GM23338 (cell line): Measurements from ENCODE around the gene LENEP. TPM values are rescaled to one million over a fixed set of nuclear protein-coding genes. Genes with fewer than 3 reads are reported as not detected.

Experiments used
- ATAC-seq: fragments of 200-7000 bp; cut with Tn5 transposase; 3 replicates; pipeline ENCODE4 v1.9.1; 2020
- DNase-seq: peaks from one replicate; pipeline ENCODE4 v3.0.0-alpha.2; 2015; ENCODE audit warnings: low spot score
- H2AFZ ChIP-seq: fragments of 200-600 bp; sonication (generic); 2 replicates; pipeline ENCODE4 v1.8.0; 2016; ENCODE audit warnings: antibody characterized with exemption, mild to moderate bottlenecking, moderate library complexity
- H3F3A ChIP-seq: fragments of 200-600 bp; sonication (generic); replicated peaks from 2 replicates; pipeline ENCODE4 v1.8.0; 2017; ENCODE audit warnings: antibody characterized with exemption, mixed run types, low read depth
- H3K27ac ChIP-seq: fragments of 200-600 bp; sonication (generic); 2 replicates; pipeline ENCODE4 v1.6.1; 2016; ENCODE audit warnings: low read depth
- H3K27me3 ChIP-seq: fragments of 200-600 bp; sonication (generic); 2 replicates; pipeline ENCODE4 v1.8.0; 2016; ENCODE audit warnings: mild to moderate bottlenecking, mixed run types, moderate library complexity; ENCODE audit not compliant: insufficient read depth
- H3K36me3 ChIP-seq: fragments of 200-600 bp; sonication (generic); 2 replicates; pipeline ENCODE4 v1.8.0; 2016; ENCODE audit warnings: mild to moderate bottlenecking; ENCODE audit not compliant: insufficient read depth
- H3K4me1 ChIP-seq: fragments of 200-600 bp; sonication (generic); 2 replicates; pipeline ENCODE4 v1.8.0; 2016; ENCODE audit warnings: mild to moderate bottlenecking, moderate library complexity; ENCODE audit not compliant: insufficient read depth
- H3K4me2 ChIP-seq: fragments of 200-600 bp; sonication (generic); 2 replicates; pipeline ENCODE4 v1.7.1; 2017; ENCODE audit warnings: mixed run types
- H3K4me3 ChIP-seq: fragments of 200-600 bp; sonication (generic); 2 replicates; pipeline ENCODE4 v1.6.1; 2016; ENCODE audit warnings: mixed run types
- H3K79me2 ChIP-seq: fragments of 200-600 bp; sonication (generic); replicated peaks from 2 replicates; pipeline ENCODE4 v1.8.0; 2017; ENCODE audit warnings: mild to moderate bottlenecking; ENCODE audit not compliant: insufficient read depth
- H3K9me2 ChIP-seq: fragments of 200-600 bp; sonication (generic); 2 replicates; pipeline ENCODE4 v1.8.0; 2017; ENCODE audit not compliant: insufficient read depth
- H4K20me1 ChIP-seq: fragments of 200-600 bp; sonication (generic); replicated peaks from 2 replicates; pipeline ENCODE4 v1.8.0; 2017; ENCODE audit warnings: mild to moderate bottlenecking; ENCODE audit not compliant: insufficient read depth
- H3K27ac Mint-ChIP-seq: 2 replicates; pipeline ENCODE4 v1.8.0; 2020; ENCODE audit warnings: inconsistent platforms, mild to moderate bottlenecking, moderate library complexity, mixed read lengths
- H3K27me3 Mint-ChIP-seq: 3 replicates; pipeline ENCODE4 v1.8.0; 2022; ENCODE audit warnings: low read depth, mild to moderate bottlenecking, moderate library complexity, mixed read lengths, inconsistent platforms; ENCODE audit not compliant: insufficient read depth, poor library complexity
- H3K36me3 Mint-ChIP-seq: 3 replicates; pipeline ENCODE4 v1.8.0; 2021; ENCODE audit warnings: low read depth, mild to moderate bottlenecking, inconsistent platforms, moderate library complexity, mixed read lengths
- H3K4me1 Mint-ChIP-seq: 3 replicates; pipeline ENCODE4 v1.8.0; 2020; ENCODE audit warnings: mild to moderate bottlenecking, inconsistent platforms, mixed read lengths
- H3K4me3 Mint-ChIP-seq: 3 replicates; pipeline ENCODE4 v1.8.0; 2021; ENCODE audit warnings: moderate library complexity, mild to moderate bottlenecking, inconsistent platforms, mixed read lengths
- H3K9me3 Mint-ChIP-seq: 3 replicates; pipeline ENCODE4 v1.8.0; 2020; ENCODE audit warnings: moderate library complexity, mild to moderate bottlenecking, inconsistent platforms, mixed read lengths
- CREB1 ChIP-seq: fragments of 250-450 bp; sonication (Bioruptor Pico); IDR thresholded peaks from 2 replicates; pipeline ENCODE4 v1.5.0; 2020; ENCODE audit warnings: low read depth, mild to moderate bottlenecking, moderate library complexity
- CTCF ChIP-seq, 2 experiments: fragments of 200-600 bp in 1 of 2; sonication (generic) in 1 of 2; conservative IDR thresholded peaks; 2 replicates each; pipeline versions ENCODE4 v1.5.1 to v1.6.1; 2016 to 2017; ENCODE audit warnings: antibody characterized with exemption in 2 of 2, low read depth in 2 of 2, mild to moderate bottlenecking in 2 of 2, moderate library complexity in 1 of 2
- JUNB ChIP-seq: IDR thresholded peaks from one replicate; pipeline ENCODE4 v1.6.1; 2016; ENCODE audit warnings: antibody characterized with exemption; ENCODE audit not compliant: unreplicated experiment
- NANOG ChIP-seq: IDR thresholded peaks from 2 replicates; pipeline ENCODE4 v1.6.1; 2016; ENCODE audit warnings: antibody characterized with exemption, borderline replicate concordance
- POLR2AphosphoS5 ChIP-seq: IDR thresholded peaks from 2 replicates; pipeline ENCODE4 v1.6.1; 2016; ENCODE audit warnings: antibody characterized with exemption, low read depth
- REST ChIP-seq: IDR thresholded peaks from one replicate; pipeline ENCODE4 v1.6.1; 2018; ENCODE audit warnings: antibody characterized with exemption; ENCODE audit not compliant: unreplicated experiment
- STAT1 ChIP-seq: IDR thresholded peaks from one replicate; pipeline ENCODE4 v1.6.1; 2016; ENCODE audit warnings: antibody characterized with exemption; ENCODE audit not compliant: unreplicated experiment
- ZNF331 ChIP-seq: fragments of 250-450 bp; sonication (Bioruptor Pico); IDR thresholded peaks from 2 replicates; pipeline ENCODE4 v1.5.0; 2020; ENCODE audit warnings: low read depth, mild to moderate bottlenecking, moderate library complexity
- polyA plus RNA-seq: library from polyadenylated mRNA; unstranded; fragments of >200 nt; fragmentation: Nextera tagmentation; extraction: Ambion mirVana; gene quantifications from 2 replicates; pipeline ENCODE4 v1.2.1, GENCODE V29; 2016
- total RNA-seq: library from RNA; depleted of rRNA; stranded (reverse); fragments of >200 nt; shearing (Covaris generic); gene quantifications from 2 replicates; pipeline ENCODE4 v1.2.3, GENCODE V29; 2014
- TF ChIP-seq, protein P1 (sequence below): IDR thresholded peaks from 2 replicates; pipeline ENCODE4 v1.6.1; 2016; ENCODE audit warnings: antibody characterized with exemption

LENEP gene
- total and polyA plus RNA-seq, 2 experiments from 2014 or later: 1.6 TPM; not detected in 1

GRCh38 chr1:154988058-154988954, 5.1 kb upstream of the LENEP start (continued):
- no peak for TF ChIP-seq CTCF (conservative IDR thresholded peaks at IDR 0.05; ENCODE audit: low read depth in 2 of 2)
- TF ChIP-seq POLR2AphosphoS5: no peak

DNA sequence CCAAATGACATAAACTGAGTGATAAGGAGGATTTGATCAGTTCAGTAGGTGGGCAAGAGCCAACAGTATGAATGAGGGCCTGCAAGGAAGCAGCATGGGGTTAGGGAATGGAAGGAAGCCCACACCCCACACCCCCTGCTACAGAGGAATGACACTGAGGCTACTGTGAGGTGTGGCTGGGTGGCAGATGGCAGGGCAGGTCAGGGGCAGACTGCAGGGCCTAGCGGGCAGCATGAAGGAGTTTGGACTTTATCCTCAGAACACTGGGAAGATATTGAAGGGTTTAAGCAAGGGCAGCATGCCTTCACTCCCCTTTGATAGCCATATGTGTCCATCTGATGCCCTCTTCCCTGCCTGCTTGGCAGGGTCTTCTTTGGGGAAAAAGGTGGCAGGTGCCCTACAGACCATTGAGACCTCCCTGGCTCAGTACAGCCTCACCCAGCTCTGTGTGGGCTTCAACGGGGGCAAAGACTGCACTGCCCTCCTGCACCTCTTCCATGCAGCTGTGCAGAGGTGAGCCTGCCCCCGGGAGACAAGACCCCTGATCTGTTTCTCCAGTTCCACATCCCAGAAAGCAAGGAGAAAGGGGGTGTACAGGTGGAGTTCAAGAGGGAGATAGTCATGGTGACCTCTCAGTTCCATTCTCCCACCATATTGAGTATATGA, 4.1 kb upstream of the LENEP start:
- no peaks in the 10 kb centered on the region for H3K9me2 ChIP-seq
- Mint-ChIP-seq H3K27me3 (peaks cover 14% of the 10 kb centered on the region), H3K4me1 (peaks cover 21% of the 10 kb centered on the region), H3K4me3 (peak overlapping the region; percentile 7; the same call in 1 of the 3 replicates), H3K27ac (no peak overlapping the region; the same call in 1 of the 2 replicates), H3K9me3 (no peaks in the 10 kb centered on the region; the same call in 2 of the 3 replicates), H3K36me3 (peaks cover 60% of the 10 kb centered on the region)
- H3K27me3 ChIP-seq: no peaks in the 10 kb centered on the region
- DNase-seq: no peak
- H3K4me3 ChIP-seq: no peak overlapping the region
- peaks cover 17% of the 10 kb centered on the region; the same call in 1 of the 2 replicates for H3F3A ChIP-seq
- H4K20me1 ChIP-seq: peaks cover 19% of the 10 kb centered on the region; the same call in 1 of the 2 replicates
- no peak overlapping the region for H2AFZ ChIP-seq
- H3K27ac ChIP-seq: no peak overlapping the region
- H3K4me2 ChIP-seq: no peak overlapping the region
- H3K79me2 ChIP-seq: peaks cover 41% of the 10 kb centered on the region
- H3K36me3 ChIP-seq: peaks cover 9% of the 10 kb centered on the region; the same call in 1 of the 2 replicates
- ATAC-seq: no peak
- H3K4me1 ChIP-seq: peaks cover 5% of the 10 kb centered on the region
- TF ChIP-seq POLR2AphosphoS5 (no peak), CREB1 (CRISPR knock-in tag) (no peak), CTCF (conservative IDR thresholded peaks at IDR 0.05; ENCODE audit: low read depth in 2 of 2) (no peak), JUNB (no peak), STAT1 (no peak), REST (no peak), ZNF331 (CRISPR knock-in tag) (no peak), NANOG (no peak)
- TF ChIP-seq, protein P1, sequence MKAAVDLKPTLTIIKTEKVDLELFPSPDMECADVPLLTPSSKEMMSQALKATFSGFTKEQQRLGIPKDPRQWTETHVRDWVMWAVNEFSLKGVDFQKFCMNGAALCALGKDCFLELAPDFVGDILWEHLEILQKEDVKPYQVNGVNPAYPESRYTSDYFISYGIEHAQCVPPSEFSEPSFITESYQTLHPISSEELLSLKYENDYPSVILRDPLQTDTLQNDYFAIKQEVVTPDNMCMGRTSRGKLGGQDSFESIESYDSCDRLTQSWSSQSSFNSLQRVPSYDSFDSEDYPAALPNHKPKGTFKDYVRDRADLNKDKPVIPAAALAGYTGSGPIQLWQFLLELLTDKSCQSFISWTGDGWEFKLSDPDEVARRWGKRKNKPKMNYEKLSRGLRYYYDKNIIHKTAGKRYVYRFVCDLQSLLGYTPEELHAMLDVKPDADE: no peak
